ENCODE results near the gene NINL. TPM values are rescaled to one million over a fixed set of nuclear protein-coding genes. Genes with fewer than 3 reads are reported as not detected.

The NINL gene
- polyA plus RNA-seq, 1 donor, result 30.9 TPM

DNA sequence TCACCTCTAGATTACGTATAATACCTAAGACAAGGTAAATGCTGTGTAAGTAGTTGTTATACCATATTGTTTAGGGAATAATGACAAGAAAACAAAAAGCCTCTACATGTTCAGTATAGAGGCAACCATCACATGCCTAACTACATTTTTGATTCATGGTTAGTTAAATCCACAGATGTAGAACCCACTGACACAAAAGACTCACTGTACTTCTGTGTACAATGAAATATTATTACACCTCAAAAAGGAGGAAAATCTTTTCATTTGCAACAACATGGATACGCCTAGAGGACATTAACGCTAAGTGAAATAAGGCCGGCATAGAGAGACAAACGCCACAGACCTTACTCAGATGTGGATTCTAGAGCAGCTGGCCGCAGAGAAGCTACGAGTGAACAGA, 50.5 kb downstream of the NINL start:
- no peaks in the 10 kb centered on the region for H3K27me3 ChIP-seq (ENCODE audit: control insufficient read depth, insufficient read depth, low read length)
- peaks cover 5% of the 10 kb centered on the region for H3K4me1 ChIP-seq (ENCODE audit: control insufficient read depth, insufficient read depth, low read length)
- no peak overlapping the region for H3K4me3 ChIP-seq (ENCODE audit: low read length)
- no peak overlapping the region for H3K27ac ChIP-seq (ENCODE audit: low read length)
- peaks cover 2% of the 10 kb centered on the region for H3K36me3 ChIP-seq (ENCODE audit: control insufficient read depth, insufficient read depth, low read length)
- WGBS (ENCODE audit: insufficient coverage, low lambda C conversion rate), result no CpG with 5 or more reads among the region's 7 CpGs
- no peak for DNase-seq
- H3K9me3 ChIP-seq (ENCODE audit: control insufficient read depth, low read depth, low read length), result no peaks in the 10 kb centered on the region

DNA sequence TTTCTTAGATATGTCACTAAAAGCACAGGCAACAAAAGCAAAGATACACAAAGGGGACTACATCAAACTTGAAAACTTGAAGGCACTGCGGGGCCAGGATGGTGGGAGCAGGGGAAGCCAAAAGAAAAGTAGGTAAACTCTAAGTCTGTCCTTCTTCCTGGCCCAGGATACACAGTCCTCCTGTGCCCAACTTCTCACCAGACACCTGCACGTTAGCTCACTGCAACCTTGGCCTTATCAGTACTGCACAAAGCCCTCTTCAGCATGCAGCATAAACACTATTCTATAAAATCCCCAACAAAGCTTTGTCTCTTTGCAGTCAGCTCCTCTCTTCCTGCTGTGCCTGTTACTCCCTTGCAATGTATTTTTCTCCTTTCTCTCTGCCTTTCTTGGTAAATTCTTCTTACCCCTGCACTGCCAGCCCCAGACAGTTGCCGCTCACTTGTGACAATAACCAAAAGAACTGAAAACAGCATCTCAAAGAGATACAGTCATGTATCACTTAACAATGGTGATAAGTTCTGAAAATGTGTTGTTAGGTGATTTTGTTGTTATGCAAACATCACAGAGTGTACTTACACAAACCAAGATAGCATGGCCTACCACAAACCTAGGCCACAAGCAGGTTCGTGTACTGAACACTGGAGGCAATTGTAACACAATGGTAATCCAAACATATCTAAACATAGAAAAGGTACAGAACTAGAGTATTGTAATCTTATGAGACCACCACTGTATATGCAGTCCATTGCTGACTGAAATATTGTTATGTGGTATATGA, 51.2 kb downstream of the NINL start:
- Histone ChIP-seq H3K9me3 (ENCODE audit: control insufficient read depth, low read depth, low read length) (no peaks in the 10 kb centered on the region), H3K4me1 (ENCODE audit: control insufficient read depth, insufficient read depth, low read length) (no peaks in the 10 kb centered on the region), H3K27ac (ENCODE audit: low read length) (no peak overlapping the region), H3K36me3 (ENCODE audit: control insufficient read depth, insufficient read depth, low read length) (peaks cover 2% of the 10 kb centered on the region), H3K27me3 (ENCODE audit: control insufficient read depth, insufficient read depth, low read length) (no peaks in the 10 kb centered on the region), H3K4me3 (ENCODE audit: low read length) (no peak overlapping the region)
- DNase-seq, result no peak
- WGBS (ENCODE audit: insufficient coverage, low lambda C conversion rate), result no CpG with 5 or more reads among the region's 4 CpGs

DNA sequence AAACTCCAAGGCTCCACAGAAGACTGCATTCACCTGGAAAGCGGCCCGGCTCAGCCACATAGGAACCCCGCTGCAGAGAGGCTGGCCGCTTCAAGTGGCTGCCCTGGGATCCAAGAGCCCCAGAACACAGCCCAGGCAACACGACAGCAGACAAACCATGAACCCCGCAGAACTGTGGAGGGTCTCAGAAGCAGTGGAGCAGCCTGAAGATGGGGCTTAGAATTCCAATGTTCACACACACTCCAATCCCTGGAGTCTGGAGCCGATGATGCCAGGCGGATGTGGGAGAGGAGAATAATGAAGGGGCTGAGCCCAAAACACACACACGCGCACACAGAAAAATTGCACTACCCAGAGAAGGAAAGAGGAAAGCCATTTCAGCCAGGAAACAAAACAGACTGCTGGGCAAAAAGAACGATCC, 52.4 kb downstream of the NINL start:
- Histone ChIP-seq H3K4me1 (ENCODE audit: control insufficient read depth, insufficient read depth, low read length) (no peaks in the 10 kb centered on the region), H3K27me3 (ENCODE audit: control insufficient read depth, insufficient read depth, low read length) (no peaks in the 10 kb centered on the region), H3K27ac (ENCODE audit: low read length) (no peak overlapping the region), H3K4me3 (ENCODE audit: low read length) (no peak overlapping the region), H3K9me3 (ENCODE audit: control insufficient read depth, low read depth, low read length) (no peaks in the 10 kb centered on the region), H3K36me3 (ENCODE audit: control insufficient read depth, insufficient read depth, low read length) (peaks cover 2% of the 10 kb centered on the region)
- WGBS (ENCODE audit: insufficient coverage, low lambda C conversion rate), result no CpG with 5 or more reads among the region's 11 CpGs
- DNase-seq, result no peak

DNA sequence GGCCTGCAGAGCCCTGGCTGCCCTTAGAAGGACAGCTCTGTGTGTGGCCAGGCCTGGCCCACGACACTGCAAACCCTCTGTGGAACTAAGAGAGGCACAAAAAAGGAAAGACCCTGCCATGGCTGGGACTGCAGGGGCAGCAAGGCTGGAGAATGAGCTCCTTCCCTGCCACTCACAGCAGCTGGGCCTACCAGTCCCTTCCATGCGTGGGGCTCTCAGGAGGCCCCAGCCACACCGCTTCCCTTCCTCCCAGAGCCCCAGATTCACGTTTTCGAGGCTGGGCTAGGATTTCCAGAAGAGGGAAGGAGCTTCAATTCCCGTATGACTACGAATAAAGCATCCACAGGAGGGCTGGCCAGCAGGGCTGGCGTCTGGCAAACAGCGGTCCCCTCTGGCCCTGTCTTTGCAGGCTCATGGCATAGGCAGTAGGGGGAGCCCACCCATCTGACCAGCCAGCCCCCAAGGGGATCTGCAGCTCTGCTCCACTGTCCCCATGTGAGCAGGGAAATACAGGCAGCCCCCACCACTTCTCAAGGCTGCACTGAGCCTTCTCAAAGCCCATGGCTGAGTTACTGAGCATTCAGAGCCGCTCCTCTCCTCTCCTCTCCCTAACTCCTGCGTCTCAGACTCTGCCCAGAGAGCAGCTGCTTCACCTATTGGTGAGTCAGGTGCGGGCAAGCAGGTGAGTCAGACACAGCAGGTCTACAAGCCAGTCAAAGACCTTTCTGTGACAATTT, 53.1 kb downstream of the NINL start:
- no peak overlapping the region for H3K4me3 ChIP-seq (ENCODE audit: low read length)
- no peak overlapping the region for H3K27ac ChIP-seq (ENCODE audit: low read length)

DNA sequence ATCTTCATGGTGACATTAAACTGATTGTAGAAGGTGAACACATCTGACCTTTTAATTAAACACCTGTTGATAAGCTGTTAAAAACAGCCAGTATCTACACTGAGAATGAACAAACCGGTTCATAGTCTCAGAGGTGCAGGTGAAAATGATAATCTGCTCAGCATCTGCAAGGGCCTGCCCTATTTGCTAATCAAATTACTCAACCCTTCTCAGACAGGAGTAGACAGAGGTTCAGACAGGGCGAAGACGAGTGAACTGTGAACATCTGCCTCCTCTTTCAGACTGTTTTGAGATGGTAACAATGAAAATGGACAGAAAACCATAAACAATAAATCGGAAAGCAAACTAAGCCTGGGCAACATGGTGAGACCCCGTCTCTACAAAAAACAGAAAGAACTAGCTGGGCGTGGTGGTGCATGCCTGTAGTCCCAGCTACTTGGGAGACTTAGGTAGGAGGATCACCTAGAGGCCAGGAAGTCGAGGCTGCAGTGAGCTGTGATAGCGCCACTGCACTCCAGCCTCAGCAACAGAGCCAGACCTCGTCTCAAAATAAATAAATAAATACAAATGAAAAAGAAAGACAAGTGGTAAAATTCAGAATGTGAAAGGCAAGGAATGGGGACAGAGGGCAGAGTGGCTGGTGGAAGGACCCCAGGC, 55.9 kb downstream of the NINL start:
- WGBS (ENCODE audit: insufficient coverage, low lambda C conversion rate), result 89% methylated on average over 3 of the region's 9 CpGs
- DNase-seq, result no peak
- Histone ChIP-seq H3K4me1 (ENCODE audit: control insufficient read depth, insufficient read depth, low read length) (peaks cover 8% of the 10 kb centered on the region), H3K27me3 (ENCODE audit: control insufficient read depth, insufficient read depth, low read length) (no peaks in the 10 kb centered on the region), H3K4me3 (ENCODE audit: low read length) (no peak overlapping the region), H3K9me3 (ENCODE audit: control insufficient read depth, low read depth, low read length) (no peaks in the 10 kb centered on the region), H3K27ac (ENCODE audit: low read length) (no peak overlapping the region), H3K36me3 (ENCODE audit: control insufficient read depth, insufficient read depth, low read length) (peaks cover 2% of the 10 kb centered on the region)

More for the DNA sequence above, 53.1 kb downstream of the NINL start:
- WGBS (ENCODE audit: insufficient coverage, low lambda C conversion rate), result no CpG with 5 or more reads among the region's 12 CpGs
- DNase-seq, result no peak
- Histone ChIP-seq H3K4me1 (ENCODE audit: control insufficient read depth, insufficient read depth, low read length) (no peaks in the 10 kb centered on the region), H3K27me3 (ENCODE audit: control insufficient read depth, insufficient read depth, low read length) (no peaks in the 10 kb centered on the region), H3K36me3 (ENCODE audit: control insufficient read depth, insufficient read depth, low read length) (peaks cover 2% of the 10 kb centered on the region), H3K9me3 (ENCODE audit: control insufficient read depth, low read depth, low read length) (no peaks in the 10 kb centered on the region)

DNA sequence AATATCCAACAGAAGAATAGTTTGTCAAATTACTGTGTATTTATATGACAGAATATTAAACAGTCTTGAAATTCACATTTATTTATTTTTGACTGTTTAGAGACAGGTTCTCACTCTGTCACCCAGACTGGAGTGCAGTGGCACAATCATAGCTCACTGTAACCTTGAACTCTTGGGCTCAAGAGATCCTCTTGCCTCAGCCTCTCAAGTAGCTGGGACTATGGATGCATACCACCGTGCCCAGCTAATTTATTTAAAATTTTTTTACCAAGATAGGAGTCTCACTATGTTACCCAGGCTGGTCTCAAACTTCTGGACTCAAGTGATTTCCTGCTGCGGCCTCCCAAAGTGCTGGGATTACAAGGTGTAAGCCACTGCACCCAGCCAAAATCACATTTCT, 57.4 kb downstream of the NINL start:
- Histone ChIP-seq H3K4me3 (ENCODE audit: low read length) (no peak overlapping the region), H3K27ac (ENCODE audit: low read length) (no peak overlapping the region)
- WGBS (ENCODE audit: insufficient coverage, low lambda C conversion rate), result no CpG with 5 or more reads among the region's 2 CpGs

DNA sequence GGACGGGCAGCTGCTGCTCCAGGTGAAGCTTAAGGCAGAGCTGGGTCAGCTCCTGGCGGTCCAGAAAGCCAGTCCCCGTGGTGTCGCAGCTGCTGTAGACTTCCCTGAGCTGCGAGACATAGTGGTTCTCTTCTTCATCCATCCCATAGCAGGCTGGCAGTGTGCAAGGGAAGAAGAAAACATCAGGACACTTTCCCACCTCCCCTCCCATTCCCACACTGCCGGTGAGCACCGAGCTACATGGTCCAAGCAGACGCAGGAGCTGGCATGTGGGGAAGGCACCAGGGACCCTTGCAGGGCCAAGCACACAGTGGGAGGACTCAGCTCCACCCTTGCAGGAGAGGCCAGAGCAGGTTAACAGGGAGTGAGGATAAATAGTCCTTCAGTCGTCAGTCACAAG, 58.9 kb downstream of the NINL start:
- peak overlapping the region; percentile 76 for H3K27ac ChIP-seq (ENCODE audit: low read length)
- H3K4me3 ChIP-seq (ENCODE audit: low read length), result no peak overlapping the region
- WGBS (ENCODE audit: insufficient coverage, low lambda C conversion rate), result no CpG with 5 or more reads among the region's 9 CpGs
- H3K4me1 ChIP-seq (ENCODE audit: control insufficient read depth, insufficient read depth, low read length), result peaks cover 8% of the 10 kb centered on the region
- H3K9me3 ChIP-seq (ENCODE audit: control insufficient read depth, low read depth, low read length), result no peaks in the 10 kb centered on the region
- peaks cover 13% of the 10 kb centered on the region for H3K36me3 ChIP-seq (ENCODE audit: control insufficient read depth, insufficient read depth, low read length)
- DNase-seq, result no peak
- no peaks in the 10 kb centered on the region for H3K27me3 ChIP-seq (ENCODE audit: control insufficient read depth, insufficient read depth, low read length)

More for the DNA sequence above, 57.4 kb downstream of the NINL start:
- H3K9me3 ChIP-seq (ENCODE audit: control insufficient read depth, low read depth, low read length), result no peaks in the 10 kb centered on the region
- H3K4me1 ChIP-seq (ENCODE audit: control insufficient read depth, insufficient read depth, low read length), result peaks cover 8% of the 10 kb centered on the region
- DNase-seq, result no peak
- no peaks in the 10 kb centered on the region for H3K27me3 ChIP-seq (ENCODE audit: control insufficient read depth, insufficient read depth, low read length)
- H3K36me3 ChIP-seq (ENCODE audit: control insufficient read depth, insufficient read depth, low read length), result peaks cover 7% of the 10 kb centered on the region

DNA sequence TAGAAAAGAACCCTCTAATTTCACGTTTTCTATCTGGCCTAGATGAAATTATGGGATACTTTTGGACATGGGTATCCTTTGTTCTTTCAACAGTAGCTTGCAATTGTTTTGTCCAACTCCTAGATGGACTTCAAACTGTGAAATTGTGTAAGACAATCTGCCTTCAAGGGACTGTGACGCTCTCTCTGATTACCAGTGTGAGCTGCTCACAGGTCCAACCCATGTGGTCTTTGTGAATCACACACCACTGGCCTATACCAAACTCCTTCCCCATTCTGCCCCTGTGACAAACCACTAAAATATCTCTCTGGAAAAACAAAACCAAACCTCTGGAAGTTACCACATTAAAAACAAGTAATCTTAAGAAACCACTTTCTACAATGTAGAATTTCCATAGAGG, 59.5 kb downstream of the NINL start:
- peak; percentile 83 to 90 for DNase-seq
- no CpG with 5 or more reads among the region's 2 CpGs for WGBS (ENCODE audit: insufficient coverage, low lambda C conversion rate)
- no peaks in the 10 kb centered on the region for H3K9me3 ChIP-seq (ENCODE audit: control insufficient read depth, low read depth, low read length)
- no peaks in the 10 kb centered on the region for H3K27me3 ChIP-seq (ENCODE audit: control insufficient read depth, insufficient read depth, low read length)
- peaks cover 8% of the 10 kb centered on the region for H3K4me1 ChIP-seq (ENCODE audit: control insufficient read depth, insufficient read depth, low read length)
- peak overlapping the region; percentile 76 for H3K27ac ChIP-seq (ENCODE audit: low read length)
- no peak overlapping the region for H3K4me3 ChIP-seq (ENCODE audit: low read length)
- peaks cover 13% of the 10 kb centered on the region for H3K36me3 ChIP-seq (ENCODE audit: control insufficient read depth, insufficient read depth, low read length)

DNA sequence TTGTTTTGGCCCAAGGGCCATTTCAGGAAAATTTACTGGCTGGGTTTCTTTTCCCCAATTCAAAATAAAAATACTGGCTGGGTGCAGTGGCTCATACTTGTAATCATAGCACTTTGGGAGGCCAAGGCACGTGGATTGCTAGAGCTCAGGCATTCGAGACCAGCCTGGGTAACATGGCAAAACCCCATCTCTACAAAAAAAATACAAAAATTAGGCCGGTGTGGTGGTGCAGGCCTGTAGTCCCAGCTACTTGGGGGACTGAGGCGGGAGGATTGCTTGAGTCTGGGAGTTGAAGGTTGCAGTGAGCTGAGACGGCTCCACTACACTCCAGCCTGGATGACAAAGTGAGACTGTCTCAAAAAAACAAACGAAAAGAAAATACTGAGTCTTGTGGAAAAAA, 60.0 kb downstream of the NINL start:
- no peaks in the 10 kb centered on the region for H3K27me3 ChIP-seq (ENCODE audit: control insufficient read depth, insufficient read depth, low read length)
- no peak for DNase-seq
- H3K36me3 ChIP-seq (ENCODE audit: control insufficient read depth, insufficient read depth, low read length), result peaks cover 13% of the 10 kb centered on the region
- peak overlapping the region; percentile 58 for H3K27ac ChIP-seq (ENCODE audit: low read length)
- WGBS (ENCODE audit: insufficient coverage, low lambda C conversion rate), result 92% methylated on average over 2 of the region's 6 CpGs
- peaks cover 8% of the 10 kb centered on the region for H3K4me1 ChIP-seq (ENCODE audit: control insufficient read depth, insufficient read depth, low read length)
- no peak overlapping the region for H3K4me3 ChIP-seq (ENCODE audit: low read length)
- no peaks in the 10 kb centered on the region for H3K9me3 ChIP-seq (ENCODE audit: control insufficient read depth, low read depth, low read length)

DNA sequence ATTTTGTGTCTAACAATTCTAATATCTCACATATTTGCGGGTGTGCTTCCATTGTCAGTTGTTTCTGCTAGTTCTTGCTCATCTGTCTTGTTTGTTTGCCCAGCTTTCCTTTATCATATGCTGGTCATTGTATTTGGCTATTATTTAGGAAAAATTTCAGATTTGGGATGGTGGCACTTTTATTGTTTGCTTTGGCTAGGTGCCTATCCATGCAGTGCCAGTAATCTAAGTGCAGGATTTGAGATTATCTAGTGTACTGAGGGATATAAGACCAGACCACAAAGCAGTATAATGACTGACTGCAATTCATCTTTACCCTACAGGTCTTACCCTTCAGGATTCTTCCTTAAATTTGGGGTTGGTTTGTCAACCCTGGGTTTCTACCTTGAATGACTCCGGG, 63.9 kb downstream of the NINL start:
- no peak for DNase-seq
- 100% methylated on average over 1 of the region's 2 CpGs for WGBS (ENCODE audit: insufficient coverage, low lambda C conversion rate)
- peaks cover 30% of the 10 kb centered on the region for H3K36me3 ChIP-seq (ENCODE audit: control insufficient read depth, insufficient read depth, low read length)
- H3K27ac ChIP-seq (ENCODE audit: low read length), result no peak overlapping the region
- peaks cover 8% of the 10 kb centered on the region for H3K4me1 ChIP-seq (ENCODE audit: control insufficient read depth, insufficient read depth, low read length)
- no peaks in the 10 kb centered on the region for H3K27me3 ChIP-seq (ENCODE audit: control insufficient read depth, insufficient read depth, low read length)
- no peak overlapping the region for H3K4me3 ChIP-seq (ENCODE audit: low read length)
- H3K9me3 ChIP-seq (ENCODE audit: control insufficient read depth, low read depth, low read length), result no peaks in the 10 kb centered on the region
